Measurements from ENCODE around the gene ST8SIA1. TPM values are rescaled to one million over a fixed set of nuclear protein-coding genes. Genes with fewer than 3 reads are reported as not detected.

Gene ST8SIA1
- total RNA-seq, 2 donors from 2014 or later = 6.4 to 6.9 TPM

GRCh38 chr12:22230280-22230794, 104.2 kb downstream of the ST8SIA1 start:
- Histone ChIP-seq H3K4me3 (no peak overlapping the region), H3K9me3 (no peaks in the 10 kb centered on the region), H3K36me3 (no peaks in the 10 kb centered on the region), H3K4me1 (ENCODE audit: control insufficient read depth in 1 of 2, low read depth in 2 of 2) (peaks cover 0 to 7% of the 10 kb centered on the region in 2 donors), H3K27me3 (replicated peaks; ENCODE audit: insufficient read depth) (no peaks in the 10 kb centered on the region), H3K27ac (no peak overlapping the region)
- TF ChIP-seq CTCF (IDR thresholded peaks at IDR 0.05) = no peak
- DNase-seq (ENCODE audit: low spot score) = no peak
- no peak for ATAC-seq (ENCODE audit: insufficient number of reproducible peaks, low FRiP score, low read depth)

GRCh38 chr12:22229652-22230279, 104.7 kb downstream of the ST8SIA1 start:
- H3K9me3 ChIP-seq = no peaks in the 10 kb centered on the region
- H3K27ac ChIP-seq = no peak overlapping the region
- no peak overlapping the region for H3K4me3 ChIP-seq
- H3K36me3 ChIP-seq = no peaks in the 10 kb centered on the region
- no peak for TF ChIP-seq CTCF (IDR thresholded peaks at IDR 0.05)
- H3K4me1 ChIP-seq (ENCODE audit: control insufficient read depth in 1 of 2, low read depth in 2 of 2) = peaks cover 0 to 7% of the 10 kb centered on the region in 2 donors
- no peak for ATAC-seq (ENCODE audit: insufficient number of reproducible peaks, low FRiP score, low read depth)
- DNase-seq (ENCODE audit: low spot score) = no peak
- no peaks in the 10 kb centered on the region for H3K27me3 ChIP-seq (replicated peaks; ENCODE audit: insufficient read depth)

GRCh38 chr12:22228022-22228875, 106.3 kb downstream of the ST8SIA1 start:
- Histone ChIP-seq H3K36me3 (no peaks in the 10 kb centered on the region), H3K4me1 (ENCODE audit: control insufficient read depth in 1 of 2, low read depth in 2 of 2) (peaks cover 0 to 10% of the 10 kb centered on the region in 2 donors), H3K9me3 (no peaks in the 10 kb centered on the region), H3K4me3 (no peak overlapping the region), H3K27ac (peak overlapping the region in 1 of 2 donors; percentile 10), H3K27me3 (replicated peaks; ENCODE audit: insufficient read depth) (no peaks in the 10 kb centered on the region)
- TF ChIP-seq CTCF (IDR thresholded peaks at IDR 0.05) = no peak
- DNase-seq (ENCODE audit: low spot score) (no peak), ATAC-seq (ENCODE audit: insufficient number of reproducible peaks, low FRiP score, low read depth) (peak; percentile 81)

- peaks cover 0 to 6% of the 10 kb centered on the region in 2 donors for H3K4me1 ChIP-seq (ENCODE audit: control insufficient read depth in 1 of 2, low read depth in 2 of 2)
- ATAC-seq (ENCODE audit: insufficient number of reproducible peaks, low FRiP score, low read depth) (no peak), DNase-seq (ENCODE audit: low spot score) (no peak)
- no peaks in the 10 kb centered on the region for H3K9me3 ChIP-seq
- no peak overlapping the region for H3K27ac ChIP-seq
- H3K36me3 ChIP-seq = no peaks in the 10 kb centered on the region
- no peaks in the 10 kb centered on the region for H3K27me3 ChIP-seq (replicated peaks; ENCODE audit: insufficient read depth)
- no peak for TF ChIP-seq CTCF (IDR thresholded peaks at IDR 0.05)
- no peak overlapping the region for H3K4me3 ChIP-seq
These were observed 111.2 kb downstream of the ST8SIA1 start for GRCh38 chr12:22223356-22223755.

- Histone ChIP-seq H3K27me3 (replicated peaks; ENCODE audit: insufficient read depth) (no peaks in the 10 kb centered on the region), H3K4me1 (ENCODE audit: control insufficient read depth in 1 of 2, low read depth in 2 of 2) (peaks cover 5 to 8% of the 10 kb centered on the region in 2 donors), H3K9me3 (no peaks in the 10 kb centered on the region), H3K4me3 (no peak overlapping the region), H3K36me3 (no peaks in the 10 kb centered on the region), H3K27ac (no peak overlapping the region)
- no peak for TF ChIP-seq CTCF (IDR thresholded peaks at IDR 0.05)
- no peak for ATAC-seq (ENCODE audit: insufficient number of reproducible peaks, low FRiP score, low read depth)
- DNase-seq (ENCODE audit: low spot score) = no peak
These were observed 117.0 kb downstream of the ST8SIA1 start for GRCh38 chr12:22217556-22217955.
